Endothelial cell of umbilical vein (primary cell): ENCODE measurements around the gene IL1R2. TPM values are rescaled to one million over a fixed set of nuclear protein-coding genes. Genes with fewer than 3 reads are reported as not detected.

Experiments
- BruUV-seq: library from RNA; stranded (reverse); fragments of 400-500 nt; replicated peaks from 2 replicates; lab custom pipeline; 2021; lab: Mats Ljungman, UMichigan
- CTCF ChIA-PET: fragments of 300-600, 350-600 bp; sonication (Branson Sonifier 250); formaldehyde crosslinking; loops from one replicate; lab custom pipeline; 2021; ENCODE audit warnings: antibody characterized with exemption, inconsistent platforms; lab: Charles Lee
- POLR2A ChIA-PET: fragments of 300-600, 350-600 bp; sonication (Branson Sonifier 250); formaldehyde crosslinking; loops from one replicate; lab custom pipeline; 2021; ENCODE audit warnings: antibody characterized with exemption, inconsistent platforms; lab: Charles Lee
- DNase-seq: peaks from one replicate; pipeline ENCODE4 v3.0.0-alpha.2; 2011; ENCODE audit warnings: low read depth, low spot score
- FAIRE-seq: peaks from 2 replicates; lab custom pipeline; 2011; peaks lifted over from hg19 to GRCh38; lab: Jason Lieb, UNC
- H2AFZ ChIP-seq: 2 replicates; pipeline ENCODE4 v1.6.0; 2012; ENCODE audit warnings: low read depth, low read length, control low read depth, inconsistent platforms
- H3K27ac ChIP-seq: 2 replicates; pipeline ENCODE4 v1.5.1; 2011; ENCODE audit warnings: low read depth, mild to moderate bottlenecking, control low read depth, low read length, moderate library complexity; ENCODE audit not compliant: insufficient read depth
- H3K27me3 ChIP-seq, 2 experiments: 2 replicates each; pipeline versions ENCODE4 v1.6.0 to v1.6.1; 2011; ENCODE audit warnings: low read length in 2 of 2, mixed read lengths in 1 of 2; ENCODE audit not compliant: control insufficient read depth in 2 of 2, insufficient read depth in 2 of 2
- H3K36me3 ChIP-seq, 2 experiments: 2 replicates in 1 of 2; 3 replicates in 1 of 2; pipeline ENCODE4 v1.5.1; 2011; ENCODE audit warnings: low read length in 2 of 2, mild to moderate bottlenecking in 1 of 2, moderate library complexity in 1 of 2; ENCODE audit not compliant: control insufficient read depth in 2 of 2, insufficient read depth in 2 of 2; ENCODE audit errors: extremely low read depth in 1 of 2
- H3K4me1 ChIP-seq: 3 replicates; pipeline ENCODE4 v1.5.1; 2011; ENCODE audit warnings: mild to moderate bottlenecking, low read length; ENCODE audit not compliant: control insufficient read depth, insufficient read depth; ENCODE audit errors: extremely low read depth
- H3K4me2 ChIP-seq: 2 replicates; pipeline ENCODE4 v1.6.1; 2011; ENCODE audit warnings: low read length, control low read depth, mixed read lengths; ENCODE audit not compliant: insufficient read depth
- H3K4me3 ChIP-seq, 3 experiments: fragments of 200-600 bp in 1 of 3; sonication (generic), shearing (Covaris generic) in 1 of 3; replicated peaks in 1 of 3; 2 replicates each; pipeline ENCODE4 v1.5.1; 2011 to 2016; ENCODE audit warnings: control low read depth in 3 of 3, low read length in 3 of 3, mild to moderate bottlenecking in 2 of 3, inconsistent platforms in 1 of 3, low read depth in 1 of 3, moderate library complexity in 1 of 3; ENCODE audit not compliant: insufficient read depth in 1 of 3
- H3K79me2 ChIP-seq: 2 replicates; pipeline ENCODE4 v1.6.0; 2012; ENCODE audit warnings: low read length, inconsistent platforms; ENCODE audit not compliant: control insufficient read depth, insufficient read depth
- H3K9ac ChIP-seq: replicated peaks from 2 replicates; pipeline ENCODE3; 2011; ENCODE audit warnings: low read length, control low read depth; ENCODE audit not compliant: insufficient read depth; ENCODE audit errors: extremely low read depth
- H3K9me1 ChIP-seq: replicated peaks from 3 replicates; pipeline ENCODE4 v1.6.0; 2011; ENCODE audit warnings: mild to moderate bottlenecking, low read length; ENCODE audit not compliant: control insufficient read depth, insufficient read depth; ENCODE audit errors: extremely low read depth
- H3K9me3 ChIP-seq: replicated peaks from 2 replicates; pipeline ENCODE4 v1.5.1; 2012; ENCODE audit warnings: low read length, inconsistent platforms; ENCODE audit not compliant: control insufficient read depth, insufficient read depth
- H4K20me1 ChIP-seq: replicated peaks from 2 replicates; pipeline ENCODE3; 2011; ENCODE audit warnings: mild to moderate bottlenecking, low read length; ENCODE audit not compliant: control insufficient read depth, insufficient read depth; ENCODE audit errors: extremely low read depth
- CTCF ChIP-seq, 2 donors: IDR thresholded peaks; 1 replicate in 1 of 2; 2 replicates in 1 of 2; pipeline ENCODE4 v1.5.1; 2011; ENCODE audit warnings: low read length in 2 of 2, mild to moderate bottlenecking in 2 of 2, moderate library complexity in 2 of 2, control low read depth in 1 of 2, inconsistent platforms in 1 of 2, low read depth in 1 of 2; ENCODE audit not compliant: insufficient read depth in 1 of 2; ENCODE audit errors: extremely low read depth in 1 of 2
- EZH2 ChIP-seq: IDR thresholded peaks from 2 replicates; pipeline ENCODE4 v1.6.1; 2012; ENCODE audit warnings: borderline replicate concordance, low read depth, mild to moderate bottlenecking, moderate library complexity, low read length, inconsistent platforms; ENCODE audit not compliant: severe bottlenecking
- FOS ChIP-seq: IDR thresholded peaks from 2 replicates; pipeline ENCODE4 v1.6.1; 2011; ENCODE audit warnings: mild to moderate bottlenecking, low read length, moderate library complexity, borderline replicate concordance; ENCODE audit not compliant: insufficient read depth
- GATA2 ChIP-seq: IDR thresholded peaks from 2 replicates; pipeline ENCODE4 v1.7.0; 2011; ENCODE audit warnings: low read depth, mild to moderate bottlenecking, moderate library complexity, mixed read lengths, low read length; ENCODE audit not compliant: insufficient read length, insufficient read depth
- JUN ChIP-seq: IDR thresholded peaks from 2 replicates; pipeline ENCODE4 v1.6.1; 2011; ENCODE audit warnings: borderline replicate concordance, low read depth; ENCODE audit not compliant: insufficient read length, insufficient read depth
- MAX ChIP-seq: IDR thresholded peaks from 2 replicates; pipeline ENCODE4 v1.6.1; 2011; ENCODE audit not compliant: insufficient read depth, insufficient read length
- MYC ChIP-seq: IDR thresholded peaks from one replicate; pipeline ENCODE4 v1.6.1; 2011; ENCODE audit warnings: mild to moderate bottlenecking, low read depth, low read length
- POLR2A ChIP-seq: IDR thresholded peaks from 2 replicates; pipeline ENCODE4 v1.6.1; 2012; ENCODE audit warnings: low read depth, mild to moderate bottlenecking, control low read depth, low read length
- POLR2AphosphoS5 ChIP-seq: IDR thresholded peaks from 2 replicates; pipeline ENCODE4 v1.6.1; 2012; ENCODE audit warnings: low read depth, mild to moderate bottlenecking, control low read depth, low read length, moderate library complexity; ENCODE audit not compliant: insufficient read depth
- dilution Hi-C: fragments of 300-500 bp; cut with MboI; formaldehyde crosslinking; loops from one replicate; pipeline ENCODE4 v1.15.0; 2019; ENCODE audit warnings: low sequenced_read_pairs; ENCODE audit not compliant: extremely low pct_ligation_motif_present
- intact Hi-C: fragments of 100-400 bp; cut with micrococcal nuclease; formaldehyde crosslinking; loops from one replicate; pipeline ENCODE4 v1.10.0; 2022
- polyA plus RNA-seq, 4 experiments: library from polyadenylated mRNA; depleted of rRNA in 3 of 4; stranded (reverse) in 3 of 4; unstranded in 1 of 4; fragments of >200 nt; gene quantifications; 2 replicates each; pipeline versions ENCODE4 v1.2.1 to v1.2.3, GENCODE V29; 2011 to 2012; ENCODE audit warnings: missing spikeins in 1 of 4
- total RNA-seq: library from RNA; stranded (reverse); gene quantifications from 2 replicates; pipeline ENCODE4 v1.2.3, GENCODE V29; 2021

The IL1R2 gene
- total and polyA plus RNA-seq, 2 donors (not counting 3 experiments of a cell fraction or from before 2014, with no cell fraction given) = not detected

DNA sequence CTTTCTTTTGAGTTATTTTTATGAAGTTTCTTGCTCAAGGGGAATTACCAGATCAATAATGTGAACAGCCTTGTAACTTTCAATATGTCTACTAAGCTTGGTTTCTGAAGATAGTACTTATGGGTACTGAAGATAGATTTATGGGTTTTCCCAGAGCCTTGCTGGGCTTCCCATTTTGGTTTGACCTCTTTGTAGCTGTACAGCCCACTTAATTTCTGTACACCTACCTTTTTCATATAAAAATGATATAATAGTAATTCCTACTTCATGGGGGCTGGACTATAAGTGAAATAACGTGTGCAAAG is 22.2 kb downstream of the IL1R2 start:
- no peaks in the 10 kb centered on the region for H3K9me1 ChIP-seq
- BruUV-seq = no TSS peak
- no peak for DNase-seq

More for the DNA sequence above, 22.2 kb downstream of the IL1R2 start:
- ChIA-PET POLR2A (interaction anchor here (0.6 kb wide), 1 partner anchor 604 kb away, joined by 8 read pairs; no protein-coding TSS in a partner anchor), CTCF (interaction anchor here (0.6 to 3.6 kb wide), 3 partner anchors 8 to 234 kb away, joined by 4 to 26 read pairs (median 6); no protein-coding TSS in a partner anchor)
- Histone ChIP-seq H3K4me3 (no peak overlapping the region), H3K79me2 (no peaks in the 10 kb centered on the region), H3K9ac (no peak overlapping the region), H3K4me1 (peaks cover 11% of the 10 kb centered on the region), H3K36me3 (no peaks in the 10 kb centered on the region), H3K27ac (no peak overlapping the region), H3K9me3 (no peaks in the 10 kb centered on the region), H3K27me3 (no peaks in the 10 kb centered on the region), H2AFZ (no peak overlapping the region), H4K20me1 (no peaks in the 10 kb centered on the region), H3K4me2 (no peak overlapping the region)
- intact Hi-C loops = no loop called here
- TF ChIP-seq FOS = no peak
- no peak for TF ChIP-seq JUN
- no peak for TF ChIP-seq MYC
- TF ChIP-seq POLR2A = no peak
- TF ChIP-seq POLR2AphosphoS5 = no peak
- no peak for TF ChIP-seq CTCF (IDR thresholded peaks at IDR 0.05; ENCODE audit: extremely low read depth in 1 of 2, insufficient read depth in 1 of 2, low read depth in 1 of 2, low read length in 2 of 2)
- no peak for TF ChIP-seq EZH2
- TF ChIP-seq GATA2 = no peak
- TF ChIP-seq MAX = no peak
- FAIRE-seq = no peak
- dilution Hi-C loops = no loop called here
